CD4-positive, alpha-beta T cell (primary cell): Measurements from ENCODE around the gene SYPL2. TPM values are rescaled to one million over a fixed set of nuclear protein-coding genes. Genes with fewer than 3 reads are reported as not detected.

ENCODE experiments used
- ATAC-seq: fragments of 200-7000 bp; cut with Tn5 transposase; one replicate; pipeline ENCODE4 v1.10.0; 2022; ENCODE audit warnings: mild to moderate bottlenecking; ENCODE audit not compliant: poor library complexity
- CTCF ChIA-PET: fragments of 350-600 bp; sonication (Branson Sonifier 250); formaldehyde crosslinking; loops from one replicate; lab custom pipeline; 2021; ENCODE audit warnings: antibody characterized with exemption, inconsistent platforms; lab: Charles Lee
- POLR2A ChIA-PET: fragments of 350-600 bp; sonication (Branson Sonifier 250); formaldehyde crosslinking; loops from one replicate; lab custom pipeline; 2021; ENCODE audit warnings: antibody characterized with exemption, inconsistent platforms; lab: Charles Lee
- DNase-seq, 14 experiments: peaks; one replicate each; pipeline ENCODE4 v3.0.0-alpha.2; 2013 to 2020; ENCODE audit warnings: mixed read lengths in 2 of 14
- H3K27ac ChIP-seq, 2 donors: one replicate each; pipeline versions ENCODE4 v1.5.1 to v1.7.0; 2013; ENCODE audit warnings: low read length in 2 of 2, low read depth in 1 of 2, mild to moderate bottlenecking in 1 of 2
- H3K27me3 ChIP-seq, 2 experiments: 1 replicate in 1 of 2; 2 replicates in 1 of 2; pipeline versions ENCODE4 v1.6.1 to v1.7.0; 2013; ENCODE audit warnings: low read length in 2 of 2, control low read depth in 1 of 2, mild to moderate bottlenecking in 1 of 2, moderate library complexity in 1 of 2; ENCODE audit not compliant: insufficient read depth in 2 of 2, control insufficient read depth in 1 of 2
- H3K36me3 ChIP-seq: one replicate; pipeline ENCODE4 v1.6.1; 2013; ENCODE audit warnings: low read length, control low read depth; ENCODE audit not compliant: insufficient read depth
- H3K4me1 ChIP-seq: one replicate; pipeline ENCODE4 v1.6.1; 2013; ENCODE audit warnings: low read length, control low read depth; ENCODE audit not compliant: insufficient read depth
- H3K4me3 ChIP-seq: one replicate; pipeline ENCODE4 v1.5.1; 2013; ENCODE audit warnings: mild to moderate bottlenecking, low read length, moderate library complexity
- H3K9me3 ChIP-seq, 2 experiments: 1 replicate in 1 of 2; 2 replicates in 1 of 2; pipeline versions ENCODE4 v1.6.1 to v1.7.0; 2013; ENCODE audit warnings: low read length in 2 of 2, mild to moderate bottlenecking in 2 of 2, control low read depth in 1 of 2, moderate library complexity in 1 of 2; ENCODE audit not compliant: control insufficient read depth in 1 of 2, insufficient read depth in 1 of 2
- H3K27ac Mint-ChIP-seq: one replicate; pipeline ENCODE4 v1.8.0; 2020; ENCODE audit warnings: mixed read lengths
- H3K27me3 Mint-ChIP-seq: one replicate; pipeline ENCODE4 v1.8.0; 2021; ENCODE audit warnings: mixed read lengths
- H3K36me3 Mint-ChIP-seq: one replicate; pipeline ENCODE4 v1.8.0; 2021; ENCODE audit warnings: low read depth, mixed read lengths
- H3K4me1 Mint-ChIP-seq: one replicate; pipeline ENCODE4 v1.8.0; 2021; ENCODE audit warnings: low read depth, mixed read lengths
- H3K4me3 Mint-ChIP-seq: one replicate; pipeline ENCODE4 v1.8.0; 2020; ENCODE audit warnings: mild to moderate bottlenecking, mixed read lengths
- H3K9me3 Mint-ChIP-seq: one replicate; pipeline ENCODE4 v1.8.0; 2020; ENCODE audit warnings: mixed read lengths
- intact Hi-C, 2 experiments: fragments of 100-400 bp; cut with DNase I in 1 of 2; cut with micrococcal nuclease in 1 of 2; formaldehyde crosslinking; loops; one replicate each; pipeline versions ENCODE4 v1.15.1 to v1.9.0; 2023 to 2025; cut with DNase I, micrococcal nuclease
- total RNA-seq, 174 experiments: library from RNA in 2 of 174; stranded (reverse) in 2 of 174; gene quantifications; one replicate each; pipeline ENCODE4 v1.2.3 and lab custom pipeline; 2021 to 2026
- TF ChIP-seq, protein P1 (sequence below): fragments of 200-600 bp; IDR thresholded peaks from one replicate; pipeline ENCODE4 v1.8.0; 2022; ENCODE audit warnings: antibody characterized with exemption, mild to moderate bottlenecking

SYPL2 gene
- total RNA-seq, 2 experiments from 2014 or later: not detected

DNA sequence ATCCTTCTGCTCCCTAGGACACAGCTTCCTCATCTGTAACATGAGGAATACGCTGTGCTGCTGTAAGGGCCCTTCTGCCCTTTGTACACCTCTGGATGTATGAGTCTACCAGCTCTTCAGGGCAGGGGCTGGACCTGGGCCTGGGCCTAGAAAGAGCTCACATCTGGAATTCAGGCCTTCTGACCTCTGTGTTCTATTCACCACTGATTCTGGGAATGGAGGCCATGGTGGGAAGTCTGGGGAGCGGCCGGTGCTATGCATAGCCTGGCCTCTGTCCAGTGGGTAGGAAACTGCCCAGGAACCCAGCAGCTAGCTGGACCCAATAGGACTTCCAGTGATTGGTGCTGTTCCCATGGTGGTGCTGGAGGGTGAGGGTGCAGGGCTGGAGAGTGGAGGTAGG, 62.4 kb downstream of the SYPL2 start:
- intact Hi-C loops: no loop called here
- Mint-ChIP-seq H3K27ac (no peak overlapping the region), H3K36me3 (no peaks in the 10 kb centered on the region), H3K27me3 (no peaks in the 10 kb centered on the region), H3K4me1 (peaks cover 35% of the 10 kb centered on the region), H3K4me3 (no peak overlapping the region), H3K9me3 (no peaks in the 10 kb centered on the region)
- ChIA-PET CTCF (interaction anchor here (10.3 kb wide), 1 partner anchor 29 kb away, joined by 474 read pairs; the partner anchor contains the start of genes AMIGO1 and CYB561D1), POLR2A (interaction anchor here (8.8 kb wide), 1 partner anchor 28 kb away, joined by 318 read pairs; the partner anchor contains the start of genes AMIGO1 and CYB561D1)
- no peak for DNase-seq
- TF ChIP-seq, protein P1, sequence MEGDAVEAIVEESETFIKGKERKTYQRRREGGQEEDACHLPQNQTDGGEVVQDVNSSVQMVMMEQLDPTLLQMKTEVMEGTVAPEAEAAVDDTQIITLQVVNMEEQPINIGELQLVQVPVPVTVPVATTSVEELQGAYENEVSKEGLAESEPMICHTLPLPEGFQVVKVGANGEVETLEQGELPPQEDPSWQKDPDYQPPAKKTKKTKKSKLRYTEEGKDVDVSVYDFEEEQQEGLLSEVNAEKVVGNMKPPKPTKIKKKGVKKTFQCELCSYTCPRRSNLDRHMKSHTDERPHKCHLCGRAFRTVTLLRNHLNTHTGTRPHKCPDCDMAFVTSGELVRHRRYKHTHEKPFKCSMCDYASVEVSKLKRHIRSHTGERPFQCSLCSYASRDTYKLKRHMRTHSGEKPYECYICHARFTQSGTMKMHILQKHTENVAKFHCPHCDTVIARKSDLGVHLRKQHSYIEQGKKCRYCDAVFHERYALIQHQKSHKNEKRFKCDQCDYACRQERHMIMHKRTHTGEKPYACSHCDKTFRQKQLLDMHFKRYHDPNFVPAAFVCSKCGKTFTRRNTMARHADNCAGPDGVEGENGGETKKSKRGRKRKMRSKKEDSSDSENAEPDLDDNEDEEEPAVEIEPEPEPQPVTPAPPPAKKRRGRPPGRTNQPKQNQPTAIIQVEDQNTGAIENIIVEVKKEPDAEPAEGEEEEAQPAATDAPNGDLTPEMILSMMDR: no peak
- no peak for ATAC-seq
- Histone ChIP-seq H3K9me3 (no peaks in the 10 kb centered on the region), H3K27ac (no peak overlapping the region), H3K27me3 (no peaks in the 10 kb centered on the region), H3K36me3 (no peaks in the 10 kb centered on the region), H3K4me3 (no peak overlapping the region), H3K4me1 (peaks cover 35% of the 10 kb centered on the region)

DNA sequence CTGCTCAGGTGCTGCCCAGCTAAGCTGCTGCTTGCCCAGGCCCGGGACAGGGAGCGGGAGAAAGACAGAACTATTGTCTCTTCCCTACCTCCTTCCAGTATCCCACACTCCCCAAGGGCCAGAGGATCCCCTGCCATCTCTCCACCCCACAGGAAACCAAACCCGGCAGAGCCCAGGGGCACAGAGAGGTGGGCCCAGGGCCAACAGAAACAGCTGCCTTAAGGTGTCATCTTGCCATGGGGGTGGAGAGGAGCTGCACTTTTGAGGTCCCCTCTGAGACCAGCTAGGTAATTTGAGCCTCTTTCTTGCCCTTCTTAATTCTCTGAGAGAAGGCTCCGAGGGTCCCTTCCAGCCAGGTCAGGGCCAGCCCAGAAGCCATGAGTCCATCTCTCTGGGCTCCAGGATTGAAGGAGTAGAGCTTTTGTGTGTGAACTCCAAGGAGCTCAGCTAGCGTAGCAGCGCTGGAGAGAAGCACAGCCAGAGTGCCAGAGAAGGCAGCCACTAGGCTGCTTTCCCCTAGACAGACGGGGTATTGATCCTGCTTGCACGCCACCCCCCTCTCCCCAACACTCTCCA, 63.6 kb downstream of the SYPL2 start:
- Mint-ChIP-seq H3K27ac (no peak overlapping the region), H3K4me3 (no peak overlapping the region), H3K36me3 (no peaks in the 10 kb centered on the region), H3K9me3 (no peaks in the 10 kb centered on the region), H3K4me1 (peaks cover 35% of the 10 kb centered on the region), H3K27me3 (no peaks in the 10 kb centered on the region)
- no peak for DNase-seq
- POLR2A ChIA-PET: interaction anchor here (0.7 to 8.8 kb wide), 4 partner anchors 10 to 29 kb away, joined by 3 to 318 read pairs (median 4); partner anchors contain the start of genes AMIGO1, CYB561D1 and GNAI3
- no peak overlapping the region for H3K4me3 ChIP-seq
- TF ChIP-seq, protein P1: no peak
- intact Hi-C loops: loop anchor here (5.0 kb wide), 2 partner anchors 103 to 703 kb away; partner anchors contain the start of gene PSMA5 (in 1 of the 2)
- no peak for ATAC-seq
- H3K27ac ChIP-seq: no peak overlapping the region
- H3K9me3 ChIP-seq: no peaks in the 10 kb centered on the region
- no peaks in the 10 kb centered on the region for H3K36me3 ChIP-seq
- CTCF ChIA-PET: interaction anchor here (10.3 kb wide), 1 partner anchor 30 kb away, joined by 474 read pairs; the partner anchor contains the start of genes AMIGO1 and CYB561D1
- peaks cover 35% of the 10 kb centered on the region for H3K4me1 ChIP-seq
- H3K27me3 ChIP-seq: no peaks in the 10 kb centered on the region

DNA sequence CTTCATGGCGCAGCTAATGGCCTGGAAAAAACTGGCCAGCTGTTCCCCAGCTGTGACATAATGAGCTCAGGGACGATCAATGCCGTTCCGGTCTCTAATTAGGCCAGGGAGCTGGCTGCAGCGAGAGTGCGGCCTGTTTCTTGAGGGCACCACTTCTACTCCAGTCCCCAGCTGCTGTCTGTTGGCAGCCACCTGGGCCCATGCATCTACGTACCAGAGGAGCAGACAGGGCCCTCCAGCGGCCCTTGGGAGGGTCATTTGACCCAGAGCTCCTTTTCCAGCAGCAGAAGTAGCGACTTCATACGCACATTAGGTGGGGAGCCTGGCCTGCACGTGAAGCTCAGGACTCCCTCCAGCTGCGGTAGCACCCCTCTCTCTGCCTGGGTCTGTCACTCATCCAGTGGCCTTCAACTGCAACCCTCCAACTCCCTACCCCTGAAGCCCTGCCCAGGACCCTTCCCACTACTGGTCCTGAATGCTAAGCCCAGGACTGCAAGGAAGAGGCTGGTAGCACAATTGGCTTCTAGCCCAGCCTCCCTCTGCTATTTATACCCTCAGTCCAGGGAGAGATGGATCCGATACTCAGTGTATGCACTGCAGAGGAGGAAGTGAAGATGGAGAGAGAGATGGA, 64.2 kb downstream of the SYPL2 start:
- Mint-ChIP-seq H3K27ac (peak overlapping the region; percentile 35), H3K36me3 (no peaks in the 10 kb centered on the region), H3K27me3 (no peaks in the 10 kb centered on the region), H3K9me3 (no peaks in the 10 kb centered on the region), H3K4me3 (peak overlapping the region; percentile 23), H3K4me1 (peaks cover 35% of the 10 kb centered on the region)
- POLR2A ChIA-PET: interaction anchor here (0.7 to 8.8 kb wide), 3 partner anchors 10 to 30 kb away, joined by 3 to 318 read pairs (median 5); partner anchors contain the start of genes AMIGO1 and CYB561D1
- DNase-seq (no peak), ATAC-seq (no peak)
- CTCF ChIA-PET: interaction anchor here (10.3 kb wide), 1 partner anchor 31 kb away, joined by 474 read pairs; the partner anchor contains the start of genes AMIGO1 and CYB561D1
- Histone ChIP-seq H3K36me3 (no peaks in the 10 kb centered on the region), H3K4me1 (peaks cover 35% of the 10 kb centered on the region), H3K27me3 (no peaks in the 10 kb centered on the region), H3K27ac (no peak overlapping the region), H3K4me3 (no peak overlapping the region), H3K9me3 (no peaks in the 10 kb centered on the region)
- TF ChIP-seq, protein P1: no peak
- intact Hi-C loops: loop anchor here (1.0 to 5.0 kb wide), 3 partner anchors 13 to 703 kb away; partner anchors contain the start of gene PSMA5 (in 1 of the 2)
